ENCODE results near the gene SFXN2. TPM values are rescaled to one million over a fixed set of nuclear protein-coding genes. Genes with fewer than 3 reads are reported as not detected.
"Not testable (repeated sequence)": the region's sequence is repeated elsewhere in the genome, so short reads cannot be mapped to it uniquely, and the experiment has no call there.

The SFXN2 gene
- total RNA-seq, 4 donors from 2014 or later = 0.20 to 5.0 (median 0.76) TPM

- H3K36me3 ChIP-seq = peaks cover 0 to 4% of the 10 kb centered on the region in 2 donors
- no peaks in the 10 kb centered on the region for H3K4me1 ChIP-seq
- H3K9me3 ChIP-seq = no peaks in the 10 kb centered on the region
- H3K27me3 ChIP-seq = no peaks in the 10 kb centered on the region
- TF ChIP-seq CTCF (IDR thresholded peaks at IDR 0.05 in 4 of 5, conservative IDR thresholded peaks at IDR 0.05 in 1 of 5) (no peak), POLR2A (IDR thresholded peaks at IDR 0.05) (no peak)
- intact Hi-C loops (cut with DNase I; ENCODE audit: low total_unique reads) (no loop called here), in situ Hi-C loops (cut with MboI; ENCODE audit: low sequenced_read_pairs in 4 of 4) (no loop called here)
- no peak overlapping the region for H3K27ac ChIP-seq
- H3K4me3 ChIP-seq = no peak overlapping the region
- ATAC-seq = no peak
- no peak for DNase-seq
These were observed 23.0 kb upstream of the SFXN2 start for GRCh38 chr10:102691285-102692066.

GRCh38 chr10:102695401-102695800, 19.0 kb upstream of the SFXN2 start:
- H3K4me3 ChIP-seq; intact Hi-C loops (cut with DNase I; ENCODE audit: low total_unique reads); H3K27me3 ChIP-seq; H3K36me3 ChIP-seq; DNase-seq; in situ Hi-C loops (cut with MboI; ENCODE audit: low sequenced_read_pairs in 4 of 4); H3K9me3 ChIP-seq; ATAC-seq; H3K4me1 ChIP-seq; H3K27ac ChIP-seq: not testable (repeated sequence)

GRCh38 chr10:102696736-102697135, 17.7 kb upstream of the SFXN2 start:
- H3K9me3 ChIP-seq = no peaks in the 10 kb centered on the region
- intact Hi-C loops (cut with DNase I; ENCODE audit: low total_unique reads) = no loop called here
- no peaks in the 10 kb centered on the region for H3K4me1 ChIP-seq
- no peak overlapping the region for H3K27ac ChIP-seq
- no peak for DNase-seq
- no peaks in the 10 kb centered on the region for H3K27me3 ChIP-seq
- no peak for ATAC-seq
- TF ChIP-seq POLR2A (IDR thresholded peaks at IDR 0.05) (no peak), CTCF (IDR thresholded peaks at IDR 0.05 in 4 of 5, conservative IDR thresholded peaks at IDR 0.05 in 1 of 5) (no peak)
- in situ Hi-C loops (cut with MboI; ENCODE audit: low sequenced_read_pairs in 4 of 4) = no loop called here
- H3K4me3 ChIP-seq = no peak overlapping the region
- H3K36me3 ChIP-seq = peaks cover 0 to 5% of the 10 kb centered on the region in 2 donors

GRCh38 chr10:102698894-102699293, 15.5 kb upstream of the SFXN2 start:
- intact Hi-C loops (cut with DNase I; ENCODE audit: low total_unique reads) = no loop called here
- Histone ChIP-seq H3K27ac (no peak overlapping the region), H3K9me3 (no peaks in the 10 kb centered on the region), H3K4me3 (no peak overlapping the region), H3K27me3 (no peaks in the 10 kb centered on the region), H3K4me1 (no peaks in the 10 kb centered on the region), H3K36me3 (peaks cover 0 to 5% of the 10 kb centered on the region in 2 donors)
- no peak for DNase-seq
- ATAC-seq = no peak
- in situ Hi-C loops (cut with MboI; ENCODE audit: low sequenced_read_pairs in 4 of 4) = no loop called here
- TF ChIP-seq CTCF (IDR thresholded peaks at IDR 0.05 in 4 of 5, conservative IDR thresholded peaks at IDR 0.05 in 1 of 5) = no peak
- TF ChIP-seq POLR2A (IDR thresholded peaks at IDR 0.05) = no peak

- Histone ChIP-seq H3K4me1 (no peaks in the 10 kb centered on the region), H3K4me3 (no peak overlapping the region), H3K27ac (no peak overlapping the region), H3K27me3 (no peaks in the 10 kb centered on the region), H3K9me3 (no peaks in the 10 kb centered on the region), H3K36me3 (peaks cover 0 to 5% of the 10 kb centered on the region in 2 donors)
- intact Hi-C loops (cut with DNase I; ENCODE audit: low total_unique reads) (no loop called here), in situ Hi-C loops (cut with MboI; ENCODE audit: low sequenced_read_pairs in 4 of 4) (no loop called here)
- no peak for DNase-seq
- ATAC-seq = no peak
- TF ChIP-seq POLR2A (IDR thresholded peaks at IDR 0.05) (no peak), CTCF (IDR thresholded peaks at IDR 0.05 in 4 of 5, conservative IDR thresholded peaks at IDR 0.05 in 1 of 5) (no peak)
These were observed 13.2 kb upstream of the SFXN2 start for GRCh38 chr10:102701272-102701671.

Data from gastrocnemius medialis (tissue), 4 donors.